Pancreas (tissue), 10 donors: ENCODE data around the gene FEN1. TPM values are rescaled to one million over a fixed set of nuclear protein-coding genes. Genes with fewer than 3 reads are reported as not detected.

Source experiments
- ATAC-seq, 4 donors: fragments of 200-7000 bp; cut with Tn5 transposase; one replicate each; pipeline versions ENCODE4 v1.8.0 to v1.9.1; 2020; ENCODE audit warnings: mild to moderate bottlenecking in 4 of 4, moderate library complexity in 4 of 4
- DNase-seq, 6 donors: peaks; one replicate each; pipeline ENCODE4 v3.0.0-alpha.2; 2020
- FAIRE-seq: peaks from 2 replicates; lab custom pipeline; 2012; peaks lifted over from hg19 to GRCh38; lab: Jason Lieb, UNC
- H3K27ac ChIP-seq, 4 donors: fragments of 200-600 bp; sonication (generic); 1 replicate in 3 of 4; 2 replicates in 1 of 4; pipeline versions ENCODE4 v1.5.0 to v1.8.0; 2020
- H3K27me3 ChIP-seq, 4 donors: fragments of 200-600 bp; one replicate each; pipeline ENCODE4 v1.8.0; 2021
- H3K36me3 ChIP-seq, 3 donors: fragments of 200-600 bp; sonication (generic) in 1 of 3; one replicate each; pipeline versions ENCODE4 v1.5.0 to v1.8.0; 2020 to 2021
- H3K4me1 ChIP-seq, 3 donors: fragments of 200-600 bp; one replicate each; pipeline ENCODE4 v1.8.0; 2021
- H3K4me3 ChIP-seq, 4 donors: fragments of 200-600 bp; sonication (generic) in 2 of 4; one replicate each; pipeline versions ENCODE4 v1.5.0 to v1.8.0; 2020 to 2021
- H3K9me3 ChIP-seq, 4 donors: fragments of 200-600 bp; one replicate each; pipeline ENCODE4 v1.8.0; 2021
- CTCF ChIP-seq, 4 donors: fragments of 200-600 bp; sonication (generic) in 3 of 4; IDR thresholded peaks; one replicate each; pipeline versions ENCODE4 v1.5.0 to v1.8.0; 2021; ENCODE audit warnings: antibody characterized with exemption in 4 of 4
- WGBS, 2 donors: extraction: QIAGEN DNeasy Blood & Tissue Kit; methylation state at CpG; one replicate each; pipeline ENCODE4 v1.1.7; 2013; 5-methylcytosine and 5-hydroxymethylcytosine counted together
- intact Hi-C, 3 donors: fragments of 100-400 bp; cut with DNase I; formaldehyde crosslinking; loops; one replicate each; pipeline versions ENCODE4 v1.11.1 to v1.14.2; 2022
- polyA plus RNA-seq, 2 donors: library from polyadenylated mRNA; stranded (reverse); fragments of 200-250 nt; gene quantifications; one replicate each; pipeline ENCODE4 v1.2.3, GENCODE V29; 2013
- total RNA-seq, 6 donors: library from RNA; stranded (reverse); fragmentation: NEBNext Ultra II Directional in 4 of 6; extraction: Animal tissue kit (Norgen Biotek cat#: 25700) in 4 of 6; gene quantifications; one replicate each; pipeline versions ENCODE4 v1.2.1 to v1.2.4, GENCODE V29; 2021 to 2023
- donor health status: healthy with polysubstance abuse.
- donor health status: DM: no; HTN: no; CAD: no; lungs with moderate emphysema.
- donor health status: DM: no; HTN: no; CAD: no.
- donor health status: control.
- donor health status: control.
- donor health status: Bipolar disorder and iron deficiency.
- donor health status: DM: yes; HTN: yes; CAD: no.
- donor health status: DM: no; HTN: no; CAD: no.
- donor health status: DM: no; HTN: no; CAD: no.
- donor health status: DM: yes; HTN: yes; CAD: no.

FEN1 gene
- total and polyA plus RNA-seq, 8 donors, result 2.3 to 7.3 (median 4.7) TPM

GRCh38 chr11:61787928-61788491, 4.7 kb upstream of the FEN1 start:
- peaks cover 0 to 10% (median 0%) of the 10 kb centered on the region in 3 donors for H3K4me1 ChIP-seq
- no peaks in the 10 kb centered on the region for H3K9me3 ChIP-seq
- H3K27me3 ChIP-seq, result no peaks in the 10 kb centered on the region
- peak in 3 of 4 donors; percentile 7 to 26 (median 18) for ATAC-seq
- DNase-seq, result peak in 2 of 6 donors; percentile 45 to 60
- 32 to 33% methylated on average over 9 of the region's 9 CpGs for WGBS, 2 donors
- no peak overlapping the region for H3K4me3 ChIP-seq
- FAIRE-seq, result no peak
- intact Hi-C loops, result loop anchor here in 1 of 3 donors (5.0 kb wide), 1 partner anchor 41 kb away; no protein-coding TSS in a partner anchor
- H3K36me3 ChIP-seq, result peaks cover 0 to 56% (median 13%) of the 10 kb centered on the region in 3 donors
- TF ChIP-seq CTCF (IDR thresholded peaks at IDR 0.05), result peak; percentile 11 to 29 (median 19)
- no peak overlapping the region for H3K27ac ChIP-seq

GRCh38 chr11:61791737-61792309, 888 bp upstream of the FEN1 start:
- WGBS, 2 donors, result 1% methylated on average over 14 of the region's 14 CpGs
- FAIRE-seq (no peak), DNase-seq (peak in 4 of 6 donors; percentile 62 to 74 (median 66)), ATAC-seq (peak; percentile 53 to 71 (median 61))
- H3K27me3 ChIP-seq, result no peaks in the 10 kb centered on the region
- H3K27ac ChIP-seq, result peak overlapping the region; percentile 86 to 97 (median 96)
- H3K9me3 ChIP-seq, result no peaks in the 10 kb centered on the region
- peak overlapping the region; percentile 63 to 88 (median 82) for H3K4me3 ChIP-seq
- no peak for TF ChIP-seq CTCF (IDR thresholded peaks at IDR 0.05)
- intact Hi-C loops, result no loop called here
- peaks cover 0 to 27% (median 11%) of the 10 kb centered on the region in 3 donors for H3K36me3 ChIP-seq
- peaks cover 0 to 19% (median 0%) of the 10 kb centered on the region in 3 donors for H3K4me1 ChIP-seq

GRCh38 chr11:61793083-61793828, 545 bp downstream of the FEN1 start:
- Histone ChIP-seq H3K36me3 (peaks cover 0 to 15% (median 7%) of the 10 kb centered on the region in 3 donors), H3K4me1 (peaks cover 0 to 19% (median 0%) of the 10 kb centered on the region in 3 donors), H3K4me3 (peak overlapping the region; percentile 63 to 88 (median 82)), H3K27me3 (no peaks in the 10 kb centered on the region), H3K27ac (peak overlapping the region; percentile 86 to 97 (median 96)), H3K9me3 (no peaks in the 10 kb centered on the region)
- FAIRE-seq (no peak), DNase-seq (peak in 1 of 6 donors; percentile 23), ATAC-seq (peak in 2 of 4 donors; percentile 11 to 14)
- WGBS, 2 donors, result 2 to 3% methylated on average over 28 to 29 of the region's 29 CpGs
- TF ChIP-seq CTCF (IDR thresholded peaks at IDR 0.05), result no peak
- intact Hi-C loops, result no loop called here

GRCh38 chr11:61793829-61794204, 1.1 kb downstream of the FEN1 start:
- peaks cover 0 to 19% (median 0%) of the 10 kb centered on the region in 3 donors for H3K4me1 ChIP-seq
- WGBS, 2 donors, result 56 to 59% methylated on average over 3 of the region's 3 CpGs
- H3K9me3 ChIP-seq, result no peaks in the 10 kb centered on the region
- no peak for ATAC-seq
- H3K4me3 ChIP-seq, result peak overlapping the region in 1 of 4 donors; percentile 88
- no peak for DNase-seq
- no peak for TF ChIP-seq CTCF (IDR thresholded peaks at IDR 0.05)
- no peak for FAIRE-seq
- H3K36me3 ChIP-seq, result peaks cover 0 to 14% (median 2%) of the 10 kb centered on the region in 3 donors
- intact Hi-C loops, result no loop called here
- no peaks in the 10 kb centered on the region for H3K27me3 ChIP-seq
- H3K27ac ChIP-seq, result no peak overlapping the region
